Keratinocyte (primary cell): ENCODE results near the gene VCL. TPM values are rescaled to one million over a fixed set of nuclear protein-coding genes. Genes with fewer than 3 reads are reported as not detected.

Experiments used
- DNase-seq: peaks from one replicate; pipeline ENCODE4 v3.0.0-alpha.2; 2011; ENCODE audit warnings: low read depth, missing footprints, low spot score
- FAIRE-seq: peaks from 2 replicates; lab custom pipeline; 2011; peaks lifted over from hg19 to GRCh38; lab: Jason Lieb, UNC
- H2AFZ ChIP-seq: 2 replicates; pipeline ENCODE4 v1.6.0; 2012; ENCODE audit warnings: low read length, control low read depth, inconsistent platforms; ENCODE audit not compliant: control insufficient read depth
- H3K27ac ChIP-seq: 2 replicates; pipeline ENCODE4 v1.5.1; 2011; ENCODE audit warnings: low read length; ENCODE audit not compliant: control insufficient read depth, insufficient read depth
- H3K27me3 ChIP-seq: 3 replicates; pipeline ENCODE4 v1.6.0; 2011; ENCODE audit warnings: low read length; ENCODE audit not compliant: control insufficient read depth, insufficient read depth; ENCODE audit errors: extremely low read depth
- H3K36me3 ChIP-seq, 2 experiments: 2 replicates in 1 of 2; 3 replicates in 1 of 2; pipeline ENCODE4 v1.5.1; 2011; ENCODE audit warnings: low read length in 2 of 2, mild to moderate bottlenecking in 1 of 2; ENCODE audit not compliant: control insufficient read depth in 2 of 2, insufficient read depth in 2 of 2; ENCODE audit errors: extremely low read depth in 1 of 2
- H3K4me1 ChIP-seq: 3 replicates; pipeline ENCODE4 v1.5.1; 2011; ENCODE audit warnings: low read length; ENCODE audit not compliant: control insufficient read depth, insufficient read depth; ENCODE audit errors: extremely low read depth
- H3K4me2 ChIP-seq: 3 replicates; pipeline ENCODE4 v1.6.0; 2011; ENCODE audit warnings: low read depth, low read length; ENCODE audit not compliant: control insufficient read depth, insufficient read depth; ENCODE audit errors: extremely low read depth
- H3K4me3 ChIP-seq, 3 experiments: fragments of 200-600 bp in 1 of 3; sonication (generic) in 1 of 3; 2 replicates in 2 of 3; 3 replicates in 1 of 3; pipeline ENCODE4 v1.5.1; 2011 to 2016; ENCODE audit warnings: low read length in 3 of 3, mild to moderate bottlenecking in 3 of 3, control low read depth in 2 of 3, inconsistent platforms in 1 of 3, low read depth in 1 of 3, mixed read lengths in 1 of 3, mixed run types in 1 of 3, moderate library complexity in 1 of 3; ENCODE audit not compliant: control insufficient read depth in 2 of 3, insufficient read depth in 2 of 3; ENCODE audit errors: extremely low read depth in 1 of 3
- H3K79me2 ChIP-seq: 2 replicates; pipeline ENCODE4 v1.6.0; 2012; ENCODE audit warnings: low read length; ENCODE audit not compliant: control insufficient read depth, insufficient read depth
- H3K9ac ChIP-seq: 3 replicates; pipeline ENCODE4 v1.6.0; 2011; ENCODE audit warnings: low read length; ENCODE audit not compliant: control insufficient read depth, insufficient read depth; ENCODE audit errors: extremely low read depth
- H3K9me1 ChIP-seq: 3 replicates; pipeline ENCODE4 v1.6.0; 2011; ENCODE audit warnings: low read length; ENCODE audit not compliant: control insufficient read depth, insufficient read depth; ENCODE audit errors: extremely low read depth
- H3K9me3 ChIP-seq: 2 replicates; pipeline ENCODE4 v1.5.1; 2012; ENCODE audit warnings: low read depth, low read length; ENCODE audit not compliant: control insufficient read depth
- H4K20me1 ChIP-seq: 3 replicates; pipeline ENCODE4 v1.6.0; 2011; ENCODE audit warnings: low read length; ENCODE audit not compliant: control insufficient read depth, insufficient read depth; ENCODE audit errors: extremely low read depth
- EZH2 ChIP-seq: IDR thresholded peaks from one replicate; pipeline ENCODE4 v1.6.1; 2012; ENCODE audit warnings: inconsistent platforms, mild to moderate bottlenecking, low read length, moderate library complexity
- dilution Hi-C: fragments of 300-500 bp; cut with MboI; formaldehyde crosslinking; loops from one replicate; pipeline ENCODE4 v1.7.0; 2020; ENCODE audit warnings: low sequenced_read_pairs; ENCODE audit not compliant: extremely low pct_ligation_motif_present
- polyA plus RNA-seq, 5 experiments: library from polyadenylated mRNA; depleted of rRNA in 3 of 5; stranded (reverse) in 3 of 5; stranded (forward) in 1 of 5; unstranded in 1 of 5; fragments of >200 nt; gene quantifications; 1 replicate in 1 of 5; 2 replicates in 3 of 5; 3 replicates in 1 of 5; pipeline versions ENCODE4 v1.2.1 to v1.2.3, GENCODE V29; 2011 to 2012; ENCODE audit warnings: missing spikeins in 2 of 5, low read depth in 1 of 5, low replicate concordance in 1 of 5
- TF ChIP-seq, protein P1 (sequence below), 3 experiments: IDR thresholded peaks in 1 of 3; conservative IDR thresholded peaks in 1 of 3; optimal IDR thresholded peaks in 1 of 3; 2 replicates in 2 of 3; 3 replicates in 1 of 3; pipeline versions ENCODE3 to v1.5.1; 2011; ENCODE audit warnings: low read length in 3 of 3, mild to moderate bottlenecking in 3 of 3, moderate library complexity in 2 of 3, control low read depth in 1 of 3, inconsistent platforms in 1 of 3; ENCODE audit not compliant: insufficient read depth in 2 of 3; ENCODE audit errors: extremely low read depth in 1 of 3

Gene VCL
- polyA plus RNA-seq, 1 donor (not counting 4 experiments of a cell fraction or from before 2014, with no cell fraction given) = 102 TPM

DNA sequence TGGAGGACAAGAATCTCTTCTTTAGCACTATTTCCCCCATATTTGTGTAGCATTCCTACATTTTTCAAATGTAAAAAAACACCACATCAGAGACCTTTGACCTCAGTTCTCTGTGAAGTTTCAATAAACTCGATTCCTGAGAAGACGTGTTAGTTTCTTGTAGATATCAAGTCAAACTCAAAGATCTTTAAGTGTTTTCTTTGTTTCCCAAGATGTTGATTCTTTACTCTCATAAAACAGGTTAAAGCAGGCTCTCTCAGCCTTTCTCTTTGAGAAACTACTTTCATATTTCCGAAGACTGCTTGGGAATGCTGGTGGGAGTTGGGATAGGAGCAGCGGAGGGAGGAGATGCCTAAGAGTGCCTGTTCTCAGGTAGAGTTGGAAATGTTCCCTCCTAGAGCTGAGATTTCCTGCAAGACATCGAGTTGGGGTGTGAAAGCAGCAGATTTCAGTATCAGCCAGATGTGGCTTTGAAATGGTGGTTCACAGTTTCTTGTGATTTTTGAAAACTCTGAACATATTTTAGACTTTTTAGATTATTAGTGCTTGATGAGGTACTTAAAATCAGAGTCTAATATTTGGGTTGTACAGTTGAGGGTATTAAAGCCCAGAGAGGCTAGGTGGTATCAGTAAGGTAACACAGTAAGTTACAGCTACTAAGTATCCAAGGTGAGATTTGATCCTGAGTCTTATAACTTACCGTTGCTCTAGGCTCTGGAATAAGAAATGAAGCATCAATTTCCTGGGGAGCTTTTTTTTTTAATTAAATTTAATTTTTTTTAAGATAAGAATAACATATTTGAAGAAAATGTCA, 167.0 kb downstream of the VCL start:
- dilution Hi-C loops = no loop called here

DNA sequence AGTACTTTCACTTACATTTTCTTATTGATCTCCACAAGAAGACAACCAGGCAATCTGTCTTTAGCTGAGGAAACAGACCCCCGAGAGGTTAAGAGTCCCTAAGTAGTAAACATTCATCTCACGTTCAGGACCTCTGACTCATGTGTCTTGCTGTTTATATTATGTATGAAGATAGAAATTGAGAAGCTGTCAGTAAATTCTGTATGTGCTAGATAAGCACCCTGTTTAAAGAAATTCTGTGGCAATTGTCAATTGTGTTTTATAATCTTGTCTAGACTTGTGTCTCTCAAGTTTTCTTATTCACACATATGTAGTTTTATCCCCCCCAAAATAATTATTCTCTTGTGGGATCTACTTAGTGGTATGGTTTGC, 167.6 kb downstream of the VCL start:
- DNase-seq (no peak), FAIRE-seq (no peak)
- H3K9me1 ChIP-seq = no peaks in the 10 kb centered on the region
- no peak overlapping the region for H2AFZ ChIP-seq
- dilution Hi-C loops = no loop called here
- no peaks in the 10 kb centered on the region for H4K20me1 ChIP-seq
- peaks cover 10% of the 10 kb centered on the region for H3K4me1 ChIP-seq
- TF ChIP-seq, protein P1, sequence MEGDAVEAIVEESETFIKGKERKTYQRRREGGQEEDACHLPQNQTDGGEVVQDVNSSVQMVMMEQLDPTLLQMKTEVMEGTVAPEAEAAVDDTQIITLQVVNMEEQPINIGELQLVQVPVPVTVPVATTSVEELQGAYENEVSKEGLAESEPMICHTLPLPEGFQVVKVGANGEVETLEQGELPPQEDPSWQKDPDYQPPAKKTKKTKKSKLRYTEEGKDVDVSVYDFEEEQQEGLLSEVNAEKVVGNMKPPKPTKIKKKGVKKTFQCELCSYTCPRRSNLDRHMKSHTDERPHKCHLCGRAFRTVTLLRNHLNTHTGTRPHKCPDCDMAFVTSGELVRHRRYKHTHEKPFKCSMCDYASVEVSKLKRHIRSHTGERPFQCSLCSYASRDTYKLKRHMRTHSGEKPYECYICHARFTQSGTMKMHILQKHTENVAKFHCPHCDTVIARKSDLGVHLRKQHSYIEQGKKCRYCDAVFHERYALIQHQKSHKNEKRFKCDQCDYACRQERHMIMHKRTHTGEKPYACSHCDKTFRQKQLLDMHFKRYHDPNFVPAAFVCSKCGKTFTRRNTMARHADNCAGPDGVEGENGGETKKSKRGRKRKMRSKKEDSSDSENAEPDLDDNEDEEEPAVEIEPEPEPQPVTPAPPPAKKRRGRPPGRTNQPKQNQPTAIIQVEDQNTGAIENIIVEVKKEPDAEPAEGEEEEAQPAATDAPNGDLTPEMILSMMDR (optimal IDR thresholded peaks at IDR 0.05 in 1 of 3, IDR thresholded peaks at IDR 0.05 in 1 of 3, conservative IDR thresholded peaks at IDR 0.05 in 1 of 3; ENCODE audit: extremely low read depth in 1 of 3, insufficient read depth in 2 of 3, low read length in 3 of 3) = no peak
- peak overlapping the region; percentile 8 for H3K27ac ChIP-seq
- H3K36me3 ChIP-seq = no peaks in the 10 kb centered on the region
- H3K9ac ChIP-seq = no peak overlapping the region
- no peak overlapping the region for H3K4me2 ChIP-seq
- no peak overlapping the region for H3K4me3 ChIP-seq
- H3K9me3 ChIP-seq = no peaks in the 10 kb centered on the region
- H3K79me2 ChIP-seq = peaks cover 5% of the 10 kb centered on the region
- no peaks in the 10 kb centered on the region for H3K27me3 ChIP-seq

More for the DNA sequence above, 167.0 kb downstream of the VCL start:
- DNase-seq (no peak), FAIRE-seq (no peak)
- no peaks in the 10 kb centered on the region for H3K9me1 ChIP-seq
- H3K4me2 ChIP-seq = no peak overlapping the region
- no peak overlapping the region for H2AFZ ChIP-seq
- peaks cover 11% of the 10 kb centered on the region for H3K79me2 ChIP-seq
- peaks cover 10% of the 10 kb centered on the region for H3K4me1 ChIP-seq
- no peaks in the 10 kb centered on the region for H3K9me3 ChIP-seq
- H4K20me1 ChIP-seq = no peaks in the 10 kb centered on the region
- H3K36me3 ChIP-seq = no peaks in the 10 kb centered on the region
- H3K27me3 ChIP-seq = no peaks in the 10 kb centered on the region
- no peak overlapping the region for H3K9ac ChIP-seq
- peak overlapping the region; percentile 8 for H3K27ac ChIP-seq
- TF ChIP-seq EZH2 = no peak
- TF ChIP-seq, protein P1 (optimal IDR thresholded peaks at IDR 0.05 in 1 of 3, IDR thresholded peaks at IDR 0.05 in 1 of 3, conservative IDR thresholded peaks at IDR 0.05 in 1 of 3; ENCODE audit: extremely low read depth in 1 of 3, insufficient read depth in 2 of 3, low read length in 3 of 3) = no peak
- H3K4me3 ChIP-seq = no peak overlapping the region
